GM12878 (cell line): ENCODE measurements around the gene HPD. TPM values are rescaled to one million over a fixed set of nuclear protein-coding genes. Genes with fewer than 3 reads are reported as not detected.

Source experiments
- CBFB ChIP-seq: IDR thresholded peaks from 2 replicates; pipeline ENCODE4 v1.6.1; 2016; ENCODE audit warnings: antibody characterized with exemption, low read depth
- CBX3 ChIP-seq: fragments of 200-600 bp; sonication (generic); IDR thresholded peaks from 2 replicates; pipeline ENCODE4 v1.6.1; 2016; ENCODE audit warnings: low read depth, borderline replicate concordance
- CEBPB ChIP-seq, 2 experiments: fragments of 150-350 bp in 1 of 2; IDR thresholded peaks; 2 replicates each; pipeline ENCODE4 v1.6.1; 2012 to 2014; ENCODE audit warnings: low read depth in 2 of 2, low read length in 2 of 2, borderline replicate concordance in 1 of 2, inconsistent platforms in 1 of 2
- ETV6 ChIP-seq, 2 experiments: fragments of 450-650 bp in 1 of 2; IDR thresholded peaks in 1 of 2; conservative IDR thresholded peaks in 1 of 2; 2 replicates each; pipeline ENCODE4 v1.6.1; 2014; ENCODE audit warnings: antibody characterized with exemption in 1 of 2, borderline replicate concordance in 1 of 2, low read depth in 1 of 2, mild to moderate bottlenecking in 1 of 2, moderate library complexity in 1 of 2
- HDAC6 ChIP-seq: fragments of 200-600 bp; sonication (generic); IDR thresholded peaks from one replicate; pipeline ENCODE4 v1.8.0; 2017; ENCODE audit warnings: antibody characterized with exemption; ENCODE audit not compliant: unreplicated experiment
- MXI1 ChIP-seq: fragments of 150-350 bp; IDR thresholded peaks from 2 replicates; pipeline ENCODE4 v1.6.1; 2011; ENCODE audit warnings: low read depth, mild to moderate bottlenecking, inconsistent platforms, low read length, improper control_type of control experiment
- MYB ChIP-seq: fragments of 150-350 bp; IDR thresholded peaks from 2 replicates; pipeline ENCODE4 v1.6.1; 2014; ENCODE audit warnings: mild to moderate bottlenecking, low read depth, low read length, borderline replicate concordance
- NBN ChIP-seq: fragments of 450-650 bp; IDR thresholded peaks from 2 replicates; pipeline ENCODE4 v1.6.1; 2016
- NR2F1 ChIP-seq: fragments of 450-650 bp; conservative IDR thresholded peaks from 2 replicates; pipeline ENCODE4 v1.6.1; 2017; ENCODE audit warnings: mild to moderate bottlenecking
- PKNOX1 ChIP-seq: fragments of 450-650 bp; IDR thresholded peaks from 2 replicates; pipeline ENCODE4 v1.6.1; 2016; ENCODE audit warnings: mild to moderate bottlenecking
- RELA ChIP-seq: fragments of 450-650 bp; IDR thresholded peaks from 2 replicates; pipeline ENCODE4 v1.8.0; 2014; ENCODE audit warnings: borderline replicate concordance; ENCODE audit not compliant: partially characterized antibody
- SRF ChIP-seq, 2 experiments: IDR thresholded peaks; 2 replicates each; pipeline ENCODE4 v1.6.1; 2011; ENCODE audit warnings: low read depth in 2 of 2, low read length in 2 of 2, mild to moderate bottlenecking in 1 of 2, moderate library complexity in 1 of 2
- USF2 ChIP-seq: IDR thresholded peaks from 2 replicates; pipeline ENCODE4 v1.6.1; 2011; ENCODE audit warnings: low read depth, low read length, improper control_type of control experiment, borderline replicate concordance
- ZNF207 ChIP-seq: fragments of 450-650 bp; IDR thresholded peaks from 2 replicates; pipeline ENCODE4 v1.6.1; 2014; ENCODE audit warnings: antibody characterized with exemption, mild to moderate bottlenecking, borderline replicate concordance
- ZNF217 ChIP-seq: fragments of 450-650 bp; IDR thresholded peaks from 2 replicates; pipeline ENCODE4 v1.6.1; 2017; ENCODE audit warnings: antibody characterized with exemption, mild to moderate bottlenecking
- polyA plus RNA-seq, 11 experiments: library from polyadenylated mRNA; depleted of rRNA in 4 of 11; unstranded in 6 of 11; stranded (reverse) in 5 of 11; fragments of >200 nt; fragmentation: Nextera tagmentation in 4 of 11; fragmentation: Illumina TruSeq in 1 of 11; extraction: Ambion mirVana in 4 of 11; extraction: Trizol in 1 of 11; gene quantifications; 1 replicate in 1 of 11; 2 replicates in 10 of 11; pipeline versions ENCODE4 v1.2.1 to v1.2.3, GENCODE V29; 2011 to 2016; ENCODE audit warnings: inconsistent platforms in 2 of 11, missing spikeins in 2 of 11, low read depth in 1 of 11
- total RNA-seq, 4 experiments: library from RNA; depleted of rRNA in 3 of 4; stranded (reverse); fragments of >200 nt in 3 of 4; fragmentation: Illumina TruSeq in 1 of 4; extraction: Trizol in 1 of 4; gene quantifications; 2 replicates each; pipeline versions ENCODE4 v1.2.1 to v1.2.3, GENCODE V29; 2013 to 2021

HPD gene
- total and polyA plus RNA-seq, 10 of the 15 experiments (the other 5 are each of a cell fraction or from before 2014, with no cell fraction given), result 0.04 to 0.69 (median 0.28) TPM; not detected in 7

- no peak for TF ChIP-seq CBX3
- TF ChIP-seq ZNF207, result peak; percentile 83; the same call in 1 of the 2 replicates
- TF ChIP-seq ZNF217, result no peak
- peak in 1 of 2 experiments; percentile 39; a peak in 1 of 4 replicates for TF ChIP-seq SRF (IDR thresholded peaks at IDR 0.05; ENCODE audit: low read depth in 2 of 2, low read length in 2 of 2)
- TF ChIP-seq MYB, result no peak
- no peak for TF ChIP-seq USF2
- TF ChIP-seq RELA, result peak; percentile 41
- TF ChIP-seq NR2F1, result no peak
- TF ChIP-seq NBN, result peak; percentile 49
- TF ChIP-seq PKNOX1, result peak; percentile 63; the same call in 1 of the 2 replicates
- no peak for TF ChIP-seq HDAC6
- TF ChIP-seq MXI1, result 0 out of 2 replicates have a peak, but pooled peaks have one; percentile 70
- no peak for TF ChIP-seq CEBPB (IDR thresholded peaks at IDR 0.05; ENCODE audit: borderline replicate concordance in 1 of 2, low read depth in 2 of 2, low read length in 2 of 2)
- TF ChIP-seq CBFB, result peak; percentile 89
- no peak for TF ChIP-seq ETV6 (conservative IDR thresholded peaks at IDR 0.05 in 1 of 2, IDR thresholded peaks at IDR 0.05 in 1 of 2; ENCODE audit: borderline replicate concordance in 1 of 2, low read depth in 1 of 2)
Measured at GRCh38 chr12:121802843-121803698, 55.6 kb downstream of the HPD start (continued).
